ENCODE measurements around the gene SLC16A6. TPM values are rescaled to one million over a fixed set of nuclear protein-coding genes. Genes with fewer than 3 reads are reported as not detected.

Gene SLC16A6
- total RNA-seq, 4 donors from 2014 or later, result 0.66 to 7.1 (median 3.8) TPM

GRCh38 chr17:68302066-68302564 is 11.2 kb upstream of the SLC16A6 start:
- in situ Hi-C loops (cut with MboI; ENCODE audit: low sequenced_read_pairs in 4 of 4), result no loop called here
- Histone ChIP-seq H3K36me3 (no peaks in the 10 kb centered on the region), H3K4me3 (no peak overlapping the region), H3K9me3 (no peaks in the 10 kb centered on the region), H3K27ac (no peak overlapping the region), H3K4me1 (peaks cover 9 to 13% of the 10 kb centered on the region in 2 donors), H3K27me3 (no peaks in the 10 kb centered on the region)
- intact Hi-C loops (cut with DNase I; ENCODE audit: low total_unique reads), result no loop called here
- TF ChIP-seq POLR2A (IDR thresholded peaks at IDR 0.05) (no peak), CTCF (IDR thresholded peaks at IDR 0.05 in 4 of 5, conservative IDR thresholded peaks at IDR 0.05 in 1 of 5) (no peak)
- no peak for ATAC-seq
- DNase-seq, result no peak

- Histone ChIP-seq H3K4me3 (no peak overlapping the region), H3K27ac (no peak overlapping the region), H3K27me3 (no peaks in the 10 kb centered on the region), H3K4me1 (peaks cover 13 to 19% of the 10 kb centered on the region in 2 donors), H3K9me3 (no peaks in the 10 kb centered on the region), H3K36me3 (no peaks in the 10 kb centered on the region)
- in situ Hi-C loops (cut with MboI; ENCODE audit: low sequenced_read_pairs in 4 of 4) (no loop called here), intact Hi-C loops (cut with DNase I; ENCODE audit: low total_unique reads) (no loop called here)
- no peak for TF ChIP-seq POLR2A (IDR thresholded peaks at IDR 0.05)
- TF ChIP-seq CTCF (IDR thresholded peaks at IDR 0.05 in 4 of 5, conservative IDR thresholded peaks at IDR 0.05 in 1 of 5), result no peak
- ATAC-seq (no peak), DNase-seq (no peak)
Observed at GRCh38 chr17:68301438-68301959, 10.6 kb upstream of the SLC16A6 start.

GRCh38 chr17:68299817-68300216 is 8.9 kb upstream of the SLC16A6 start:
- Histone ChIP-seq H3K9me3 (no peaks in the 10 kb centered on the region), H3K27me3 (no peaks in the 10 kb centered on the region), H3K4me1 (peaks cover 17 to 24% of the 10 kb centered on the region in 2 donors), H3K4me3 (no peak overlapping the region), H3K36me3 (no peaks in the 10 kb centered on the region), H3K27ac (no peak overlapping the region)
- no peak for ATAC-seq
- intact Hi-C loops (cut with DNase I; ENCODE audit: low total_unique reads) (no loop called here), in situ Hi-C loops (cut with MboI; ENCODE audit: low sequenced_read_pairs in 4 of 4) (no loop called here)
- no peak for DNase-seq
- TF ChIP-seq POLR2A (IDR thresholded peaks at IDR 0.05), result no peak
- no peak for TF ChIP-seq CTCF (IDR thresholded peaks at IDR 0.05 in 4 of 5, conservative IDR thresholded peaks at IDR 0.05 in 1 of 5)

GRCh38 chr17:68298601-68299000 is 7.7 kb upstream of the SLC16A6 start:
- no peak for DNase-seq
- peaks cover 17 to 24% of the 10 kb centered on the region in 2 donors for H3K4me1 ChIP-seq
- intact Hi-C loops (cut with DNase I; ENCODE audit: low total_unique reads) (no loop called here), in situ Hi-C loops (cut with MboI; ENCODE audit: low sequenced_read_pairs in 4 of 4) (no loop called here)
- ATAC-seq, result no peak
- H3K27me3 ChIP-seq, result no peaks in the 10 kb centered on the region
- TF ChIP-seq POLR2A (IDR thresholded peaks at IDR 0.05) (no peak), CTCF (IDR thresholded peaks at IDR 0.05 in 4 of 5, conservative IDR thresholded peaks at IDR 0.05 in 1 of 5) (no peak)
- no peaks in the 10 kb centered on the region for H3K36me3 ChIP-seq
- H3K27ac ChIP-seq, result no peak overlapping the region
- H3K4me3 ChIP-seq, result no peak overlapping the region
- no peaks in the 10 kb centered on the region for H3K9me3 ChIP-seq

- peak in 1 of 2 donors; percentile 49 for DNase-seq
- Histone ChIP-seq H3K4me1 (peaks cover 22 to 30% of the 10 kb centered on the region in 2 donors), H3K36me3 (no peaks in the 10 kb centered on the region), H3K27ac (peak overlapping the region; percentile 70 to 79 (median 73)), H3K27me3 (no peaks in the 10 kb centered on the region), H3K4me3 (peak overlapping the region in 1 of 4 donors; percentile 3), H3K9me3 (no peaks in the 10 kb centered on the region)
- peak; percentile 85 to 90 for ATAC-seq
- in situ Hi-C loops (cut with MboI; ENCODE audit: low sequenced_read_pairs in 4 of 4) (no loop called here), intact Hi-C loops (cut with DNase I; ENCODE audit: low total_unique reads) (loop anchor here (1.0 kb wide), 1 partner anchor 21 kb away; no protein-coding TSS in a partner anchor)
- TF ChIP-seq CTCF (IDR thresholded peaks at IDR 0.05 in 4 of 5, conservative IDR thresholded peaks at IDR 0.05 in 1 of 5) (no peak), POLR2A (IDR thresholded peaks at IDR 0.05) (no peak)
Observed at GRCh38 chr17:68297195-68297594, 6.3 kb upstream of the SLC16A6 start.

All from gastrocnemius medialis (tissue), 4 donors.